Measurements from ENCODE around the gene CD8B. TPM values are rescaled to one million over a fixed set of nuclear protein-coding genes. Genes with fewer than 3 reads are reported as not detected.
A peak's percentile ranks its signal among the peaks of the same experiment; 100 is the strongest.

Gene CD8B
- total and polyA plus RNA-seq, 2 of the 13 experiments (the other 11 are each of a cell fraction or from before 2014, with no cell fraction given), result 0.04 TPM; not detected in 1

- TF ChIP-seq ZC3H13 (CRISPR knock-in tag; IDR thresholded peaks at IDR 0.05), result 0 out of 2 replicates have a peak, but pooled peaks have one; percentile 54
- TF ChIP-seq, protein P1, sequence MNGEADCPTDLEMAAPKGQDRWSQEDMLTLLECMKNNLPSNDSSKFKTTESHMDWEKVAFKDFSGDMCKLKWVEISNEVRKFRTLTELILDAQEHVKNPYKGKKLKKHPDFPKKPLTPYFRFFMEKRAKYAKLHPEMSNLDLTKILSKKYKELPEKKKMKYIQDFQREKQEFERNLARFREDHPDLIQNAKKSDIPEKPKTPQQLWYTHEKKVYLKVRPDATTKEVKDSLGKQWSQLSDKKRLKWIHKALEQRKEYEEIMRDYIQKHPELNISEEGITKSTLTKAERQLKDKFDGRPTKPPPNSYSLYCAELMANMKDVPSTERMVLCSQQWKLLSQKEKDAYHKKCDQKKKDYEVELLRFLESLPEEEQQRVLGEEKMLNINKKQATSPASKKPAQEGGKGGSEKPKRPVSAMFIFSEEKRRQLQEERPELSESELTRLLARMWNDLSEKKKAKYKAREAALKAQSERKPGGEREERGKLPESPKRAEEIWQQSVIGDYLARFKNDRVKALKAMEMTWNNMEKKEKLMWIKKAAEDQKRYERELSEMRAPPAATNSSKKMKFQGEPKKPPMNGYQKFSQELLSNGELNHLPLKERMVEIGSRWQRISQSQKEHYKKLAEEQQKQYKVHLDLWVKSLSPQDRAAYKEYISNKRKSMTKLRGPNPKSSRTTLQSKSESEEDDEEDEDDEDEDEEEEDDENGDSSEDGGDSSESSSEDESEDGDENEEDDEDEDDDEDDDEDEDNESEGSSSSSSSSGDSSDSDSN (CRISPR knock-in tag; IDR thresholded peaks at IDR 0.05), result peak; percentile 43; the same call in 1 of the 2 replicates
- TF ChIP-seq ZNF230 (CRISPR knock-in tag; IDR thresholded peaks at IDR 0.05), result peak; percentile 62; the same call in 1 of the 2 replicates
- no peak for TF ChIP-seq ZMAT5 (CRISPR knock-in tag; IDR thresholded peaks at IDR 0.05; ENCODE audit: borderline replicate concordance, low read depth)
- peak; percentile 56; the same call in 1 of the 2 replicates for TF ChIP-seq ARNTL (CRISPR knock-in tag; IDR thresholded peaks at IDR 0.05)
- TF ChIP-seq CSRNP1 (CRISPR knock-in tag; IDR thresholded peaks at IDR 0.05), result 0 out of 2 replicates have a peak, but pooled peaks have one; percentile 66
- TF ChIP-seq ZNF710 (CRISPR knock-in tag; IDR thresholded peaks at IDR 0.05; ENCODE audit: borderline replicate concordance), result peak; percentile 38; the same call in 1 of the 2 replicates
- no peak for TF ChIP-seq ZNF564 (CRISPR knock-in tag; IDR thresholded peaks at IDR 0.05)
- TF ChIP-seq, protein P2, sequence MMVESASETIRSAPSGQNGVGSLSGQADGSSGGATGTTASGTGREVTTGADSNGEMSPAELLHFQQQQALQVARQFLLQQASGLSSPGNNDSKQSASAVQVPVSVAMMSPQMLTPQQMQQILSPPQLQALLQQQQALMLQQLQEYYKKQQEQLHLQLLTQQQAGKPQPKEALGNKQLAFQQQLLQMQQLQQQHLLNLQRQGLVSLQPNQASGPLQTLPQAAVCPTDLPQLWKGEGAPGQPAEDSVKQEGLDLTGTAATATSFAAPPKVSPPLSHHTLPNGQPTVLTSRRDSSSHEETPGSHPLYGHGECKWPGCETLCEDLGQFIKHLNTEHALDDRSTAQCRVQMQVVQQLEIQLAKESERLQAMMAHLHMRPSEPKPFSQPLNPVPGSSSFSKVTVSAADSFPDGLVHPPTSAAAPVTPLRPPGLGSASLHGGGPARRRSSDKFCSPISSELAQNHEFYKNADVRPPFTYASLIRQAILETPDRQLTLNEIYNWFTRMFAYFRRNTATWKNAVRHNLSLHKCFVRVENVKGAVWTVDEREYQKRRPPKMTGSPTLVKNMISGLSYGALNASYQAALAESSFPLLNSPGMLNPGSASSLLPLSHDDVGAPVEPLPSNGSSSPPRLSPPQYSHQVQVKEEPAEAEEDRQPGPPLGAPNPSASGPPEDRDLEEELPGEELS (CRISPR knock-in tag; IDR thresholded peaks at IDR 0.05), result peak; percentile 25; the same call in 1 of the 2 replicates
- TF ChIP-seq KLF12 (CRISPR knock-in tag; IDR thresholded peaks at IDR 0.05; ENCODE audit: borderline replicate concordance), result 0 out of 2 replicates have a peak, but pooled peaks have one; percentile 5
- TF ChIP-seq ZC3H4 (CRISPR knock-in tag; IDR thresholded peaks at IDR 0.05; ENCODE audit: borderline replicate concordance), result no peak
- no peak for TF ChIP-seq ZNF282 (IDR thresholded peaks at IDR 0.05; ENCODE audit: partially characterized antibody)
- TF ChIP-seq DNMT3B (CRISPR knock-in tag; conservative IDR thresholded peaks at IDR 0.05), result no peak; the same call in 1 of the 2 replicates
- TF ChIP-seq, protein P3, sequence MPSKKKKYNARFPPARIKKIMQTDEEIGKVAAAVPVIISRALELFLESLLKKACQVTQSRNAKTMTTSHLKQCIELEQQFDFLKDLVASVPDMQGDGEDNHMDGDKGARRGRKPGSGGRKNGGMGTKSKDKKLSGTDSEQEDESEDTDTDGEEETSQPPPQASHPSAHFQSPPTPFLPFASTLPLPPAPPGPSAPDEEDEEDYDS (CRISPR knock-in tag; IDR thresholded peaks at IDR 0.05), result no peak
- peak; percentile 46; the same call in 1 of the 2 replicates for TF ChIP-seq ZKSCAN8 (CRISPR knock-in tag; IDR thresholded peaks at IDR 0.05; ENCODE audit: borderline replicate concordance)
- peak; percentile 42; the same call in 1 of the 2 replicates for TF ChIP-seq HDAC2 (CRISPR knock-in tag; IDR thresholded peaks at IDR 0.05)
- no peak for TF ChIP-seq JUNB (CRISPR knock-in tag; IDR thresholded peaks at IDR 0.05; ENCODE audit: borderline replicate concordance)
- TF ChIP-seq JUND (CRISPR knock-in tag; IDR thresholded peaks at IDR 0.05), result no peak
- TF ChIP-seq NFRKB (IDR thresholded peaks at IDR 0.05), result no peak
- peak; percentile 70; the same call in 1 of the 2 replicates for TF ChIP-seq ZNF331 (CRISPR knock-in tag; IDR thresholded peaks at IDR 0.05)
These were observed 53.1 kb downstream of the CD8B start (continued) for GRCh38 chr2:86808315-86809161.
